ENCODE measurements around the gene CCDC51. TPM values are rescaled to one million over a fixed set of nuclear protein-coding genes. Genes with fewer than 3 reads are reported as not detected.

The CCDC51 gene
- polyA plus RNA-seq, 2 of the 4 experiments (the other 2 are of a cell fraction), result 19.8 to 26.7 TPM

DNA sequence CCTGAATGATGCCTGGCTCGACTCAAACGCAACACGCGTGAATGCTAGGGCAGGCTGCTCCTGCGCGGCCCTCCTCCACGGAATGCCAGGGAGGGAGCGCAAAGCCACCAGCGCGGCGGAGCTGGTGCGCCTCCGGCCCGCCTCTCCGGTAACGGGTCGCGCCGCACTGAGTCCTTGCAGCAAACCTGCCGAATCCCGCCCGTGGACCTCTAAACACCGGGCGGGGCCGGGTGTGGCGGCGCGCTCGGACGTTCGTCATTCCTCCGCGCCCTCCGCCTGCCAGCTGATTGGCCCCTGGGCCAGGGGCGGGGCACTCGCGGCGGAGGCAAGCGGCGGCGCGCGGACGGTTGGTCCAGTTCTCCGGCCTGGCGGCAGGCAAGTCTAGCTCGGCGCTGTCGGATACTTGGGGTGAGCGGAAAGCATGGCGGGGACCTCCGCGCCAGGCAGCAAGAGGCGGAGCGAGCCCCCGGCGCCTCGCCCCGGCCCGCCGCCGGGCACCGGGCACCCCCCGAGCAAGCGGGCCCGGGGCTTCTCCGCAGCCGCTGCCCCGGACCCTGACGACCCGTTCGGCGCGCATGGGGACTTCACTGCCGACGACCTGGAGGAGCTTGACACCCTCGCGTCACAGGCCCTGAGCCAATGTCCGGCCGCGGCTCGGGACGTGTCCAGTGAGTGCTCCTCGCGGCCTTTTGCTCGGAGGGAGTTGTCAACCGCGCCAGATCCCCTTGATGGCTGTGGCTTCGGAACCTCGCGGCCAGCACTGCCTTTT lies 6.7 kb upstream of the CCDC51 start, which contains the start of gene ATRIP:
TSS of gene ATRIP (plus strand) at position 313 of the 769 bp plus-strand sequence. CDS start at position 422, 109 bp downstream.
- WGBS (ENCODE audit: missing lambda C conversion rate), result 0% methylated on average over 16 of the region's 91 CpGs
- H3K9me3 ChIP-seq, result no peaks in the 10 kb centered on the region
- TF ChIP-seq, protein P1, sequence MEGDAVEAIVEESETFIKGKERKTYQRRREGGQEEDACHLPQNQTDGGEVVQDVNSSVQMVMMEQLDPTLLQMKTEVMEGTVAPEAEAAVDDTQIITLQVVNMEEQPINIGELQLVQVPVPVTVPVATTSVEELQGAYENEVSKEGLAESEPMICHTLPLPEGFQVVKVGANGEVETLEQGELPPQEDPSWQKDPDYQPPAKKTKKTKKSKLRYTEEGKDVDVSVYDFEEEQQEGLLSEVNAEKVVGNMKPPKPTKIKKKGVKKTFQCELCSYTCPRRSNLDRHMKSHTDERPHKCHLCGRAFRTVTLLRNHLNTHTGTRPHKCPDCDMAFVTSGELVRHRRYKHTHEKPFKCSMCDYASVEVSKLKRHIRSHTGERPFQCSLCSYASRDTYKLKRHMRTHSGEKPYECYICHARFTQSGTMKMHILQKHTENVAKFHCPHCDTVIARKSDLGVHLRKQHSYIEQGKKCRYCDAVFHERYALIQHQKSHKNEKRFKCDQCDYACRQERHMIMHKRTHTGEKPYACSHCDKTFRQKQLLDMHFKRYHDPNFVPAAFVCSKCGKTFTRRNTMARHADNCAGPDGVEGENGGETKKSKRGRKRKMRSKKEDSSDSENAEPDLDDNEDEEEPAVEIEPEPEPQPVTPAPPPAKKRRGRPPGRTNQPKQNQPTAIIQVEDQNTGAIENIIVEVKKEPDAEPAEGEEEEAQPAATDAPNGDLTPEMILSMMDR (IDR thresholded peaks at IDR 0.05), result no peak
- TF ChIP-seq RNF2 (IDR thresholded peaks at IDR 0.05; ENCODE audit: borderline replicate concordance, low read depth), result no peak
- peak; percentile 88 for TF ChIP-seq KDM5A (IDR thresholded peaks at IDR 0.05)
- no peak for TF ChIP-seq CHD2 (IDR thresholded peaks at IDR 0.05; ENCODE audit: low read length, partially characterized antibody)
- TF ChIP-seq HOXA7 (CRISPR knock-in tag; IDR thresholded peaks at IDR 0.05), result no peak
- no peak for TF ChIP-seq HES2 (IDR thresholded peaks at IDR 0.05)
- no peak for TF ChIP-seq FOSB (CRISPR knock-in tag; IDR thresholded peaks at IDR 0.05)
- TF ChIP-seq ELK1 (IDR thresholded peaks at IDR 0.05; ENCODE audit: low read depth, low read length), result no peak
- TF ChIP-seq POLR2AphosphoS2 (conservative IDR thresholded peaks at IDR 0.05; ENCODE audit: low read length), result no peak
- TF ChIP-seq ZNF302 (CRISPR knock-in tag; IDR thresholded peaks at IDR 0.05), result no peak
- TF ChIP-seq, protein P2, sequence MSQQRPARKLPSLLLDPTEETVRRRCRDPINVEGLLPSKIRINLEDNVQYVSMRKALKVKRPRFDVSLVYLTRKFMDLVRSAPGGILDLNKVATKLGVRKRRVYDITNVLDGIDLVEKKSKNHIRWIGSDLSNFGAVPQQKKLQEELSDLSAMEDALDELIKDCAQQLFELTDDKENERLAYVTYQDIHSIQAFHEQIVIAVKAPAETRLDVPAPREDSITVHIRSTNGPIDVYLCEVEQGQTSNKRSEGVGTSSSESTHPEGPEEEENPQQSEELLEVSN (IDR thresholded peaks at IDR 0.05; ENCODE audit: borderline replicate concordance, low read depth), result no peak
- TF ChIP-seq, protein P3, sequence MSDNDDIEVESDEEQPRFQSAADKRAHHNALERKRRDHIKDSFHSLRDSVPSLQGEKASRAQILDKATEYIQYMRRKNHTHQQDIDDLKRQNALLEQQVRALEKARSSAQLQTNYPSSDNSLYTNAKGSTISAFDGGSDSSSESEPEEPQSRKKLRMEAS (IDR thresholded peaks at IDR 0.05), result peak; percentile 80
- no peak for TF ChIP-seq HDAC2 (IDR thresholded peaks at IDR 0.05)
- peak; percentile 84 for TF ChIP-seq POLR2A (IDR thresholded peaks at IDR 0.05; ENCODE audit: low read length)
- no peak for TF ChIP-seq RCOR1 (IDR thresholded peaks at IDR 0.05; ENCODE audit: low read depth, low read length)
- peak; percentile 77 for TF ChIP-seq PHF8 (IDR thresholded peaks at IDR 0.05; ENCODE audit: borderline replicate concordance, low read depth)
- peak in 1 of 2 experiments; percentile 71; a peak in 4 of 5 replicates for TF ChIP-seq JUN (IDR thresholded peaks at IDR 0.05)
- no peak for TF ChIP-seq GATA3 (IDR thresholded peaks at IDR 0.05; ENCODE audit: borderline replicate concordance)
- TF ChIP-seq, protein P4, sequence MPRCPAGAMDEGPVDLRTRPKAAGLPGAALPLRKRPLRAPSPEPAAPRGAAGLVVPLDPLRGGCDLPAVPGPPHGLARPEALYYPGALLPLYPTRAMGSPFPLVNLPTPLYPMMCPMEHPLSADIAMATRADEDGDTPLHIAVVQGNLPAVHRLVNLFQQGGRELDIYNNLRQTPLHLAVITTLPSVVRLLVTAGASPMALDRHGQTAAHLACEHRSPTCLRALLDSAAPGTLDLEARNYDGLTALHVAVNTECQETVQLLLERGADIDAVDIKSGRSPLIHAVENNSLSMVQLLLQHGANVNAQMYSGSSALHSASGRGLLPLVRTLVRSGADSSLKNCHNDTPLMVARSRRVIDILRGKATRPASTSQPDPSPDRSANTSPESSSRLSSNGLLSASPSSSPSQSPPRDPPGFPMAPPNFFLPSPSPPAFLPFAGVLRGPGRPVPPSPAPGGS (IDR thresholded peaks at IDR 0.05), result peak; percentile 76; the same call in 2 of the 3 replicates
- peak; percentile 45; the same call in 1 of the 2 replicates for TF ChIP-seq RFX5 (IDR thresholded peaks at IDR 0.05)
- TF ChIP-seq EP300 (IDR thresholded peaks at IDR 0.05), result no peak
- H3K4me1 ChIP-seq, result peaks cover 20% of the 10 kb centered on the region
- ChIA-PET CTCF (interaction anchor here (1.1 to 3.6 kb wide), 9 partner anchors 10 to 252 kb away, joined by 3 to 32 read pairs (median 4); no protein-coding TSS in a partner anchor), POLR2A (interaction anchor here (0.9 to 1.8 kb wide), 9 partner anchors 9 to 108 kb away, joined by 3 to 8 read pairs (median 3); no protein-coding TSS in a partner anchor)
- peak within 1 kb of the TSS; percentile 88 for H3K4me2 ChIP-seq
- DNase-seq (ENCODE audit: low read depth in 1 of 2, low spot score in 1 of 2), result peak; percentile 64 to 89
- peak; percentile 95 to 97 for ATAC-seq
- FAIRE-seq, result no peak
- H3K27ac ChIP-seq, result peak within 1 kb of the TSS; percentile 86 to 97
- peak within 1 kb of the TSS; percentile 67 for H3K4me3 ChIP-seq

Measured in A549 (cell line).